Measurements from ENCODE around the gene SNED1. TPM values are rescaled to one million over a fixed set of nuclear protein-coding genes. Genes with fewer than 3 reads are reported as not detected.

SNED1 gene
- total RNA-seq, 2 donors from 2014 or later: 9.4 to 10.1 TPM

- ATAC-seq (no peak), DNase-seq (no peak)
- intact Hi-C loops (cut with DNase I, micrococcal nuclease): no loop called here
These were observed 13.5 kb downstream of the SNED1 start for GRCh38 chr2:241011751-241012510.

- intact Hi-C loops (cut with DNase I, micrococcal nuclease): no loop called here
- DNase-seq (no peak), ATAC-seq (no peak)
These were observed 15.8 kb downstream of the SNED1 start for GRCh38 chr2:241014224-241014623.

GRCh38 chr2:241014764-241015163 is 16.3 kb downstream of the SNED1 start:
- ATAC-seq (no peak), DNase-seq (no peak)
- intact Hi-C loops (cut with DNase I, micrococcal nuclease): no loop called here

- DNase-seq: no peak
- intact Hi-C loops (cut with DNase I, micrococcal nuclease): no loop called here
- no peak for ATAC-seq
These were observed 17.0 kb downstream of the SNED1 start for GRCh38 chr2:241015439-241015838.

GRCh38 chr2:241017228-241017940 is 19.0 kb downstream of the SNED1 start:
- intact Hi-C loops (cut with DNase I, micrococcal nuclease): no loop called here
- ATAC-seq (no peak), DNase-seq (no peak)

GRCh38 chr2:241018051-241018891 is 19.9 kb downstream of the SNED1 start:
- no peak for DNase-seq
- intact Hi-C loops (cut with DNase I, micrococcal nuclease): no loop called here
- ATAC-seq: no peak

GRCh38 chr2:241019441-241020139 is 21.2 kb downstream of the SNED1 start:
- no peak for DNase-seq

GRCh38 chr2:241020201-241020600 is 21.8 kb downstream of the SNED1 start:
- DNase-seq (no peak), ATAC-seq (no peak)
- intact Hi-C loops (cut with DNase I, micrococcal nuclease): no loop called here

More at GRCh38 chr2:241019441-241020139, 21.2 kb downstream of the SNED1 start:
- intact Hi-C loops (cut with DNase I, micrococcal nuclease): no loop called here
- ATAC-seq: no peak

GRCh38 chr2:241020629-241021190 is 22.3 kb downstream of the SNED1 start:
- ATAC-seq (no peak), DNase-seq (no peak)
- intact Hi-C loops (cut with DNase I, micrococcal nuclease): no loop called here

- no peak for DNase-seq
- no peak for ATAC-seq
- intact Hi-C loops (cut with DNase I, micrococcal nuclease): no loop called here
These were observed 27.2 kb downstream of the SNED1 start for GRCh38 chr2:241025639-241026038.

GRCh38 chr2:241029599-241030332 is 31.3 kb downstream of the SNED1 start:
- intact Hi-C loops (cut with DNase I, micrococcal nuclease): no loop called here
- ATAC-seq (no peak), DNase-seq (no peak)

GRCh38 chr2:241030333-241030680 is 31.9 kb downstream of the SNED1 start:
- ATAC-seq: no peak
- intact Hi-C loops (cut with DNase I, micrococcal nuclease): no loop called here

GRCh38 chr2:241030883-241031282 is 32.5 kb downstream of the SNED1 start:
- no peak for ATAC-seq
- no peak for DNase-seq
- intact Hi-C loops (cut with DNase I, micrococcal nuclease): no loop called here

More at GRCh38 chr2:241030333-241030680, 31.9 kb downstream of the SNED1 start:
- DNase-seq: no peak

GRCh38 chr2:241031436-241032165 is 33.2 kb downstream of the SNED1 start:
- intact Hi-C loops (cut with DNase I, micrococcal nuclease): no loop called here
- DNase-seq (no peak), ATAC-seq (no peak)

GRCh38 chr2:241033336-241033987 is 35.0 kb downstream of the SNED1 start:
- ATAC-seq (no peak), DNase-seq (no peak)
- intact Hi-C loops (cut with DNase I, micrococcal nuclease): no loop called here

GRCh38 chr2:241033994-241034393 is 35.6 kb downstream of the SNED1 start:
- ATAC-seq (no peak), DNase-seq (no peak)
- intact Hi-C loops (cut with DNase I, micrococcal nuclease): no loop called here
